ENCODE data around the gene CUL2. TPM values are rescaled to one million over a fixed set of nuclear protein-coding genes. Genes with fewer than 3 reads are reported as not detected.

The CUL2 gene
- total and polyA plus RNA-seq, 3 donors from 2014 or later: 37.6 to 47.0 (median 43.8) TPM

DNA sequence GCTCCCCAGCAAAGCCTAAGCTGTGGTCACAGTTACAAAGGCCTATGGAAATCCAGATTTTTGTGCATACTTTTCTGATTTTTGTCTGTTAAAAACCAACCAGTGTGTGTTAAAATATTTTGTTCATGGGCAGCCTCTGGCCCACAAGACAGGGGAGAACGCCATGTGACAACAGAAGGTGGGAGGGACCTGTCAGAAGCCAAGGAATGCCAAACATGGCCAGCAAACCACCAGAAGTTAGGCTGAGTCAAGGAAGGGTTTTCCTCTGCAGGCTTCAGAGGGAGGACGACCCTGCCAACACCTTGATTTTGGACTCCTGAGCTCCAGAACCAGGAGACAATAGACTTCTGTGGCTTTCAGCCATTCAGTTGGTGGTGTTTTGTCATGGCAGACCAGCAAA is 127.3 kb downstream of the CUL2 start:
- H3K4me3 ChIP-seq: no peak overlapping the region
- H3K9me3 ChIP-seq: no peaks in the 10 kb centered on the region
- TF ChIP-seq, protein P1, sequence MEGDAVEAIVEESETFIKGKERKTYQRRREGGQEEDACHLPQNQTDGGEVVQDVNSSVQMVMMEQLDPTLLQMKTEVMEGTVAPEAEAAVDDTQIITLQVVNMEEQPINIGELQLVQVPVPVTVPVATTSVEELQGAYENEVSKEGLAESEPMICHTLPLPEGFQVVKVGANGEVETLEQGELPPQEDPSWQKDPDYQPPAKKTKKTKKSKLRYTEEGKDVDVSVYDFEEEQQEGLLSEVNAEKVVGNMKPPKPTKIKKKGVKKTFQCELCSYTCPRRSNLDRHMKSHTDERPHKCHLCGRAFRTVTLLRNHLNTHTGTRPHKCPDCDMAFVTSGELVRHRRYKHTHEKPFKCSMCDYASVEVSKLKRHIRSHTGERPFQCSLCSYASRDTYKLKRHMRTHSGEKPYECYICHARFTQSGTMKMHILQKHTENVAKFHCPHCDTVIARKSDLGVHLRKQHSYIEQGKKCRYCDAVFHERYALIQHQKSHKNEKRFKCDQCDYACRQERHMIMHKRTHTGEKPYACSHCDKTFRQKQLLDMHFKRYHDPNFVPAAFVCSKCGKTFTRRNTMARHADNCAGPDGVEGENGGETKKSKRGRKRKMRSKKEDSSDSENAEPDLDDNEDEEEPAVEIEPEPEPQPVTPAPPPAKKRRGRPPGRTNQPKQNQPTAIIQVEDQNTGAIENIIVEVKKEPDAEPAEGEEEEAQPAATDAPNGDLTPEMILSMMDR (IDR thresholded peaks at IDR 0.05): no peak
- no peak for TF ChIP-seq POLR2A (IDR thresholded peaks at IDR 0.05)
- no peak overlapping the region for H3K27ac ChIP-seq
- H3K27me3 ChIP-seq: no peaks in the 10 kb centered on the region
- no peak for DNase-seq
- WGBS, 2 donors: 78 to 92% methylated on average over 1 to 2 of the region's 2 CpGs
- H3K4me1 ChIP-seq: peaks cover 6% of the 10 kb centered on the region
- intact Hi-C loops (cut with DNase I; ENCODE audit: low total_unique reads): no loop called here
- H3K36me3 ChIP-seq (ENCODE audit: low read depth, missing control alignments): no peaks in the 10 kb centered on the region

DNA sequence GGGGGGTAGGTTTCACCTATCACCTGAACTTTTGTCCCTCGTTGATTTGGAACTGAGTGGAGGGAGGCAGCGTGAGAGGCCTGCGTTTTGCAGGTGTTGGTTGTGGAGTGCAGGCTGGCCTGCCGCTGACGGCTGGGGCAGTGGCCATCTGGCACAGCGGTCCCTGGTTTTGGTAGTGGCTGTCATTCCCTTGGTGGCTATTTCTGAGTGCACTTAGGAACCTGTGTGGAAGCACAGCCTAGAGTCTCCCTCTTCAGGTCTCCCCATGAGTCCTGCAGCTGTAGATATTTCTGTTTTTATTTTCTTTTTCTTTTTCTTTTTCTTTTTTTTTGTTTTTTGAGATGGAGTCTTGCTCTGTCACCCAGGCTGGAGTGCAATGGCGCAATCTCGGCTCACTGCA is 129.2 kb downstream of the CUL2 start:
- H3K9me3 ChIP-seq: no peaks in the 10 kb centered on the region
- H3K27ac ChIP-seq: no peak overlapping the region
- TF ChIP-seq, protein P1 (IDR thresholded peaks at IDR 0.05): no peak
- no peak for TF ChIP-seq POLR2A (IDR thresholded peaks at IDR 0.05)
- no peak for DNase-seq
- H3K36me3 ChIP-seq (ENCODE audit: low read depth, missing control alignments): no peaks in the 10 kb centered on the region
- H3K4me1 ChIP-seq: no peaks in the 10 kb centered on the region
- intact Hi-C loops (cut with DNase I; ENCODE audit: low total_unique reads): no loop called here
- WGBS, 2 donors: 72 to 88% methylated on average over 8 of the region's 8 CpGs
- no peak overlapping the region for H3K4me3 ChIP-seq
- no peaks in the 10 kb centered on the region for H3K27me3 ChIP-seq

DNA sequence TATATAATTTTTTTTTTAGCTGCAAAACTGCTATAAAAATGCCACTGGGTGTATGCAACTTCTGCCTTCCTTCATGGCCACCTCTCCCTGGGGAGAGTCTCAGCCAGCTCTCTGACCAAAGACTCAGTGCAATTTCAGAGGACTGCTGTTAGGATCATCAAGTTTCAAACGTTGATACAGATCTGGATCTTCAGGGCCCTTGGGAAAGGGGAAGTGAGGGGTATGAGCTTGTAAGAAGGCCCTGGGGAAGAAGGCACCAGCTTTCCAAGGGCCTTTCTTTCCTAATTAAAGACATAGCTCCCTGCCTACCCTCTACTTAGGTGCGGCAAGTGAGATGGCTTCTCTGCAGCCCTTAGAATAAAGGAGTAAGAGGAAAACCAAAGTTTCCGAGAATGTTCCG is 130.4 kb downstream of the CUL2 start:
- no peaks in the 10 kb centered on the region for H3K4me1 ChIP-seq
- no peak for TF ChIP-seq POLR2A (IDR thresholded peaks at IDR 0.05)
- TF ChIP-seq, protein P1 (IDR thresholded peaks at IDR 0.05): no peak
- no peaks in the 10 kb centered on the region for H3K27me3 ChIP-seq
- no peaks in the 10 kb centered on the region for H3K9me3 ChIP-seq
- no peak for DNase-seq
- no peaks in the 10 kb centered on the region for H3K36me3 ChIP-seq (ENCODE audit: low read depth, missing control alignments)
- no peak overlapping the region for H3K4me3 ChIP-seq
- intact Hi-C loops (cut with DNase I; ENCODE audit: low total_unique reads): no loop called here
- H3K27ac ChIP-seq: no peak overlapping the region
- WGBS, 2 donors: 77 to 78% methylated on average over 4 of the region's 4 CpGs

DNA sequence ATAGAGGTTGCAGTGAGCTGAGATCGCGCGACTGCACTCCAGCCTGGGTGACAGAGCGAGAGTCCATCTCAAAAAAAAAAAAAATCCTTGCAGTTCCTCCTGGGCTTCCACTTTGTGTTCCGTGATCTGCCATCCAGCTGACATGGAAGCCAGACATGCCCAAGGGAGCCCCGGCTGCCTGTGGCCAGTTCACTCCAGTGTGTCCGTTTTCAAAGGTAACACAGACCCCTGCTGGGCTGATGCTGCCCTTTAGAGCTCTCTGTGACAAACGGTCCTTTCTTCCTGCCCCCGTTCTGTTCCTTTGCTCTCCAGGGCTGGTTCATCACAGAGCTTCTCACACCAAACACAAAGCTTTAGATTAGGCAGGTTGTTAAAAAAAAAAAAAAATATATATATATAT is 130.8 kb downstream of the CUL2 start:
- no peak for DNase-seq
- Histone ChIP-seq H3K4me1 (no peaks in the 10 kb centered on the region), H3K9me3 (no peaks in the 10 kb centered on the region), H3K27ac (no peak overlapping the region), H3K27me3 (no peaks in the 10 kb centered on the region), H3K4me3 (no peak overlapping the region), H3K36me3 (ENCODE audit: low read depth, missing control alignments) (no peaks in the 10 kb centered on the region)
- no peak for TF ChIP-seq POLR2A (IDR thresholded peaks at IDR 0.05)
- TF ChIP-seq, protein P1 (IDR thresholded peaks at IDR 0.05): no peak
- intact Hi-C loops (cut with DNase I; ENCODE audit: low total_unique reads): no loop called here
- whole genome bisulfite sequencing, 2 donors: 80% methylated on average over 9 of the region's 9 CpGs

Small RNA genes within 50 kb of the gene (microRNA-seq; reads per million reads assigned to microRNA genes)
- 0.70 to 1.4 reads per million in 2 donors for gene MIR3611 (ENCODE audit: borderline number of aligned reads in 2 of 2, borderline replicate concordance in 1 of 2)

Small RNA genes within 50 kb of the gene (small RNA-seq; reads per million reads assigned to genes)
- gene MIR3611: 0 reads per million in 2 donors
- gene RNU7-77P: 0 reads per million in 2 donors

Other genes with a start within 250 kb of the CUL2 start
- gene CREM, start 36.5 kb upstream of the CUL2 start, total RNA-seq: 100 to 1,000 TPM; 156 to 266 TPM
- gene CREM, start 36.5 kb upstream of the CUL2 start, polyA plus RNA-seq (ENCODE audit: insufficient read depth, low read depth, low replicate concordance): 405 TPM
- 100 to 1,000 TPM; 103 to 132 TPM for gene CCNY, start 246.2 kb upstream of the CUL2 start, total RNA-seq
- gene CCNY, start 246.2 kb upstream of the CUL2 start, polyA plus RNA-seq (ENCODE audit: insufficient read depth, low read depth, low replicate concordance): 380 TPM